Right lobe of liver (tissue), 6 donors: Measurements from ENCODE around the gene SLC13A3. TPM values are rescaled to one million over a fixed set of nuclear protein-coding genes. Genes with fewer than 3 reads are reported as not detected.
A peak's percentile ranks its signal among the peaks of the same experiment; 100 is the strongest.

Experiments used
- ATAC-seq, 4 donors: fragments of 200-7000 bp; cut with Tn5 transposase; one replicate each; pipeline ENCODE4 v1.9.1; 2020; ENCODE audit warnings: mild to moderate bottlenecking in 4 of 4, moderate library complexity in 4 of 4
- DNase-seq, 3 donors: peaks; one replicate each; pipeline ENCODE4 v3.0.0-alpha.2; 2020
- H3K27ac ChIP-seq, 3 donors: fragments of 200-600 bp; one replicate each; pipeline ENCODE4 v1.8.0; 2022
- H3K27me3 ChIP-seq, 2 donors: fragments of 200-600 bp; one replicate each; pipeline ENCODE4 v1.8.0; 2022
- H3K36me3 ChIP-seq, 4 donors: fragments of 200-600 bp; sonication (generic) in 1 of 4; one replicate each; pipeline versions ENCODE4 v1.5.1 to v1.8.0; 2017 to 2022; ENCODE audit warnings: control low read depth in 1 of 4
- H3K4me1 ChIP-seq, 4 donors: fragments of 200-600 bp; sonication (generic) in 1 of 4; one replicate each; pipeline versions ENCODE4 v1.5.1 to v1.8.0; 2017 to 2022; ENCODE audit warnings: control low read depth in 1 of 4
- H3K4me3 ChIP-seq, 3 donors: fragments of 200-600 bp; one replicate each; pipeline ENCODE4 v1.8.0; 2022
- H3K9me3 ChIP-seq, 4 donors: fragments of 200-600 bp; sonication (generic) in 1 of 4; one replicate each; pipeline versions ENCODE4 v1.5.1 to v1.8.0; 2017 to 2022; ENCODE audit warnings: control low read depth in 1 of 4
- CTCF ChIP-seq, 4 donors: fragments of 200-600 bp in 3 of 4; fragments of 450-650 bp in 1 of 4; IDR thresholded peaks; one replicate each; pipeline versions ENCODE4 v1.5.1 to v1.8.0; 2016 to 2022; ENCODE audit warnings: antibody characterized with exemption in 4 of 4, mild to moderate bottlenecking in 2 of 4
- POLR2A ChIP-seq: fragments of 450-650 bp; IDR thresholded peaks from one replicate; pipeline ENCODE4 v1.6.1; 2017; ENCODE audit warnings: antibody characterized with exemption, mild to moderate bottlenecking
- WGBS: methylation state at CpG from one replicate; pipeline ENCODE4 v1.1.6; 2018; ENCODE audit warnings: low coverage, low lambda C conversion rate; ENCODE audit not compliant: insufficient coverage; ENCODE audit errors: missing lambda C conversion rate; 5-methylcytosine and 5-hydroxymethylcytosine counted together
- intact Hi-C, 2 donors: fragments of 100-400 bp; cut with DNase I; formaldehyde crosslinking; loops; one replicate each; pipeline versions ENCODE4 v1.11.2 to v1.14.1; 2022
- total RNA-seq, 6 experiments: library from RNA; depleted of rRNA in 2 of 6; stranded (reverse); fragments of >200 nt in 2 of 6; fragmentation: NEBNext Ultra II Directional in 3 of 6; extraction: Animal tissue kit (Norgen Biotek cat#: 25700) in 3 of 6; gene quantifications; one replicate each; pipeline versions ENCODE4 v1.1.0 to v1.2.4, GENCODE V29; 2016 to 2023
- donor health status: DM: no; HTN: yes; CAD: no.
- donor health status: DM: no; HTN: no; CAD: no.
- donor health status: DM: no; HTN: no; CAD: no.
- donor health status: DM: no; HTN: yes; CAD: no.
- donor health status: DM: no; HTN: yes; CAD: no.

The SLC13A3 gene
- total RNA-seq, 6 experiments from 2014 or later, result 3.7 to 14.6 (median 9.3) TPM

- Histone ChIP-seq H3K27ac (no peak overlapping the region), H3K36me3 (no peaks in the 10 kb centered on the region), H3K27me3 (no peaks in the 10 kb centered on the region), H3K4me1 (no peaks in the 10 kb centered on the region), H3K9me3 (no peaks in the 10 kb centered on the region), H3K4me3 (no peak overlapping the region)
- DNase-seq (no peak), ATAC-seq (no peak)
- intact Hi-C loops, result no loop called here
- WGBS, result 85% methylated on average over 2 of the region's 2 CpGs
- TF ChIP-seq POLR2A (no peak), CTCF (IDR thresholded peaks at IDR 0.05) (no peak)
These were observed 79.8 kb downstream of the SLC13A3 start for GRCh38 chr20:46571418-46571817.

GRCh38 chr20:46570956-46571355 is 80.3 kb downstream of the SLC13A3 start:
- H3K4me3 ChIP-seq, result no peak overlapping the region
- TF ChIP-seq POLR2A, result no peak
- no peak for TF ChIP-seq CTCF (IDR thresholded peaks at IDR 0.05)
- H3K27ac ChIP-seq, result no peak overlapping the region
- no peaks in the 10 kb centered on the region for H3K36me3 ChIP-seq
- ATAC-seq (no peak), DNase-seq (no peak)
- intact Hi-C loops, result no loop called here
- H3K27me3 ChIP-seq, result no peaks in the 10 kb centered on the region
- H3K4me1 ChIP-seq, result no peaks in the 10 kb centered on the region
- no peaks in the 10 kb centered on the region for H3K9me3 ChIP-seq
- WGBS, result 84% methylated on average over 5 of the region's 5 CpGs

GRCh38 chr20:46569961-46570360 is 81.3 kb downstream of the SLC13A3 start:
- Histone ChIP-seq H3K27ac (no peak overlapping the region), H3K4me3 (no peak overlapping the region), H3K9me3 (no peaks in the 10 kb centered on the region), H3K4me1 (no peaks in the 10 kb centered on the region), H3K36me3 (no peaks in the 10 kb centered on the region), H3K27me3 (no peaks in the 10 kb centered on the region)
- intact Hi-C loops, result no loop called here
- TF ChIP-seq CTCF (IDR thresholded peaks at IDR 0.05), result no peak
- TF ChIP-seq POLR2A, result no peak
- 81% methylated on average over 5 of the region's 5 CpGs for WGBS
- no peak for ATAC-seq
- no peak for DNase-seq

GRCh38 chr20:46568570-46569129 is 82.6 kb downstream of the SLC13A3 start:
- intact Hi-C loops, result no loop called here
- Histone ChIP-seq H3K27me3 (no peaks in the 10 kb centered on the region), H3K27ac (no peak overlapping the region), H3K36me3 (no peaks in the 10 kb centered on the region), H3K9me3 (no peaks in the 10 kb centered on the region), H3K4me1 (no peaks in the 10 kb centered on the region), H3K4me3 (no peak overlapping the region)
- TF ChIP-seq CTCF (IDR thresholded peaks at IDR 0.05), result no peak
- DNase-seq, result peak in 2 of 3 donors; percentile 92 to 95
- ATAC-seq, result peak; percentile 33 to 97 (median 92)
- 19% methylated on average over 6 of the region's 10 CpGs for WGBS

- 87% methylated on average over 6 of the region's 10 CpGs for WGBS
- ATAC-seq (no peak), DNase-seq (no peak)
- no peaks in the 10 kb centered on the region for H3K27me3 ChIP-seq
- intact Hi-C loops, result no loop called here
- TF ChIP-seq POLR2A (no peak), CTCF (IDR thresholded peaks at IDR 0.05) (no peak)
- no peak overlapping the region for H3K4me3 ChIP-seq
- H3K27ac ChIP-seq, result no peak overlapping the region
- no peaks in the 10 kb centered on the region for H3K36me3 ChIP-seq
- no peaks in the 10 kb centered on the region for H3K4me1 ChIP-seq
- H3K9me3 ChIP-seq, result no peaks in the 10 kb centered on the region
These were observed 85.1 kb downstream of the SLC13A3 start for GRCh38 chr20:46566125-46566524.
